Measurements from ENCODE around the gene CDKN2B-AS1.

DNA sequence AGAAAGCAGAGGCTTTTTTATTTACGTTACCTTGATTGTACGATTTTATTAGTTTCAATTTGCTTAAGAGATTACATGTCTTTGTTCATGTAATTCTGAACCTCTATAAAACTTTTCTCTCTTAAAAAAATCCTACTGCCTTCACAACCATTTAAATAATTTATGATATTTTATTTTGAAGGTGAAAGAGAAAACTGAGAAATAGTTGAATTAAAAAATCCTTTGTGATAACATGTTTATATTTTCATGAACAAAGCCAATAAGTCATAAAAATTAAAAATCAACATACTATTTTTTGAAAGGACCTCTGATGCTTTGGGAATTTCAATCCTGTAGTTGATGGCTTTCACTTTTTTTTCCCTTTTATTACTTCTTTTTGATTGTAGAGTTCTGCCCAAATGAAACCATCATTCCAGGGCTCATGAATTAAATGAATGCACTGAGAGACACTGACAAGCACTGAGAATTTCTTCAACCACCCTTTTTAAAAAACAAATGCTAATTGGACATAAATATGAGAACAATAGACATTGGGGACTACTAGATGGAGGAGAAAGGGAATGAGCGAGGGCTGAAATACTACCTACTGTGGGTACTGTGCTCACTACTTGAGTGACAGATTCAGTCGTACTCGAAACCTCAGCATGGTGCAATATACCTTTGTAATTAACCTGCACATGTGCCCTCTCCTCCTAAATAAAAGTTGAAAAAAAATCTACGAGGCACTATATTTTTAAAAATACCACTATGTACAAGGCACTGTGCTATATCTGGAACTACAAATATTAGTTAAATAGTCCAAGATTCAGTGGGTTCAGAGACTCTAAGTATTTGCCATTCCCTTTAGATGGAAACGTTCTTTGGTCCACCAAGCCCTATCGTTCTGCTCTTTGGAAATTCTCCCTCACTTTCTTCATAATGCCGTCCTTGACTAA is 6.3 kb upstream of the CDKN2B-AS1 start:
- TF ChIP-seq POLR2A (IDR thresholded peaks at IDR 0.05), result no peak
- TF ChIP-seq, protein P1, sequence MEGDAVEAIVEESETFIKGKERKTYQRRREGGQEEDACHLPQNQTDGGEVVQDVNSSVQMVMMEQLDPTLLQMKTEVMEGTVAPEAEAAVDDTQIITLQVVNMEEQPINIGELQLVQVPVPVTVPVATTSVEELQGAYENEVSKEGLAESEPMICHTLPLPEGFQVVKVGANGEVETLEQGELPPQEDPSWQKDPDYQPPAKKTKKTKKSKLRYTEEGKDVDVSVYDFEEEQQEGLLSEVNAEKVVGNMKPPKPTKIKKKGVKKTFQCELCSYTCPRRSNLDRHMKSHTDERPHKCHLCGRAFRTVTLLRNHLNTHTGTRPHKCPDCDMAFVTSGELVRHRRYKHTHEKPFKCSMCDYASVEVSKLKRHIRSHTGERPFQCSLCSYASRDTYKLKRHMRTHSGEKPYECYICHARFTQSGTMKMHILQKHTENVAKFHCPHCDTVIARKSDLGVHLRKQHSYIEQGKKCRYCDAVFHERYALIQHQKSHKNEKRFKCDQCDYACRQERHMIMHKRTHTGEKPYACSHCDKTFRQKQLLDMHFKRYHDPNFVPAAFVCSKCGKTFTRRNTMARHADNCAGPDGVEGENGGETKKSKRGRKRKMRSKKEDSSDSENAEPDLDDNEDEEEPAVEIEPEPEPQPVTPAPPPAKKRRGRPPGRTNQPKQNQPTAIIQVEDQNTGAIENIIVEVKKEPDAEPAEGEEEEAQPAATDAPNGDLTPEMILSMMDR (IDR thresholded peaks at IDR 0.05), result no peak

All from Peyer's patch (tissue), 4 donors.